HG03039 (cell line): Measurements from ENCODE around the gene TMEM119.

Source experiments
- ATAC-seq: cut with Tn5 transposase; IDR thresholded peaks from one replicate; pipeline ENCODE4 v1.9.1; 2021; ENCODE audit warnings: mild to moderate bottlenecking, moderate library complexity; ENCODE audit not compliant: unreplicated experiment

TMEM119 gene, protein sequence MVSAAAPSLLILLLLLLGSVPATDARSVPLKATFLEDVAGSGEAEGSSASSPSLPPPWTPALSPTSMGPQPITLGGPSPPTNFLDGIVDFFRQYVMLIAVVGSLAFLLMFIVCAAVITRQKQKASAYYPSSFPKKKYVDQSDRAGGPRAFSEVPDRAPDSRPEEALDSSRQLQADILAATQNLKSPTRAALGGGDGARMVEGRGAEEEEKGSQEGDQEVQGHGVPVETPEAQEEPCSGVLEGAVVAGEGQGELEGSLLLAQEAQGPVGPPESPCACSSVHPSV

DNA sequence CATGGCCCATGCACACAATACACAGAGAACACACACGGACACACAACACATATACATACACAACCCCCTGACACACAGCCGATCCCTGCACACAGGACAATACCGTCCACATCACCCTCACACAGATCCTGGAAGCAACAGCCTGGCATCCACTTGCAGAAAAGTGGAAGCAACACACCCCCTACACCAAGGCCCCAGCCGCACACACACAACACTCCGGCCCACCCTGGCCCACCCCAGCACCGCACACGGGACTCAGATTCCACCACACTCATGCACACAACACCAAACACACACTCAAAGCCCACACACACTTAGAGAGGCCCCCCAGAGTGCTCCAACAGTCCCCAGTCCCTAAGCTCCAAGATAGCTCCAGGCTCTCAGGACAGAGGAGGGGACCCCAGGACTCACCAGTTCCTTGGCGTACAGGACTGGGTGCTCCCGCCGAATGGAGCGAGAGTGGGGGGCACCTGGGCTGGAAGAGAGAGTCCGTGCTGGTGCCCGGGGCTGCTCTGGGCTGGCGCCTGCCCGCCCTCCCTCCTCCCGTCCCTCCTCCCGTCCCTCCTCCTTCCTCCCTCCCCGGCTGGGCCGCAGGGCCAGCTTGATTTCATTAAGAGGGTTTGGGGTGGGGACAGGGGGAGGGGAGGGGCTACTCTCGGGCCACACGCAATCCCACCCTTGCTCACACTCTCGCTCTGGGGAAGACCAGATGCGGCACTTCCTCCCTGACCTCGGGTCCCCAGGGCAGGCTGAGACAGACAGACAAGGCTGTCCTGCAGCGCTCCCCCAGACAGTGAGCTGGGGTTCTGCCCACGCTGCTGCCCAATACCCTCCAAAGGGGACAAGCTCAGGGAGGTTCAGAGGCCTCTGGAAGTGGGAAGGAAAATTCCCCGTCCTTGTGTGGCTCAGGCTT is at the start of gene TMEM119:
Gene TMEM119, minus strand, starts transcription at position 526 of the 913 bp plus-strand sequence. CDS start 5,701 bp downstream, outside the sequence.
- ATAC-seq: no peak

DNA sequence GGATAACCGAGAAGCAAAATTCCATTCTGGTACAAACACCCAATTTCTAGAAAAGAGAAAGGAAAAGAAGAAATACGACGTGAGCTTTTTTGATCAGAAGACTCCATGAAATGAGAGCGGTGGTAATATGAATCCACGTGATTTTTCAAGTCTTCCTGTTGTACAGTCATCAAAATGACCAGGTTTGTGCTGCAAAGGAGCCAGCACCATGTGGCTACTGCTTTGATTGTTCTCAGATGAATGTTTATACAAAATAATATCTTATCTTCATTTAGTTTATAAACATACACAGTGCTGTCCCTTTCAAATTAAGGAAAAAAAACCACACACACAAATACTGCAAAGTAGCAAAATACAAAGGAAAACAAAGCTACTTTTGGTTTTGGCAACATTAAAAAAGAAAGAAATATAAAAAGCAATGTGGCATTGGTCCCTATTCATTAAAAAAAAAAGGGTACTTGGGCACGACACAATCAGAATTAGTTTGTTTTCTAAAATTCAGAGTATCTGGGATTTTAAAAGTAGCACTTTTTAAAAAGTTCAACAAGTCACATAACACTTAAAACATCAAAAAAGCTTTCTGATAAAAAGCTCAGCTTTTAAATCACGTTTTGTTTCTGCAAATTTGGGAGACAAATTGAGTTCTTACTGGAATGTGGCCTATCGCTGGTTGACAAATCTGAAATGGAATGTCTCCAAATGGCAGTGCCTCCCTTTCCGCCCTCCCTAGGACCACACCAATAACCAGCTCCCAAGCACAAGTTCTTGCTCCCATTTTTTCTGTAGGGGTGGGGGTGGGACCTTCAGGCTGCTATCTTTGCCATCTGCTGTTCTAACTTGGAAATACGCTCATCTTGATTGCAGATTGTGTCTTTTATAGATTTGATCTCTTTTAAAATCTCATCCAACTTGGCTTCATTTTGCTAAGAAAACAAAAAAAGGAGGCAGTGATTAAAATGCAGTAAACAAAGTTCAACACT is 49.0 kb upstream of the TMEM119 start:
- ATAC-seq: no peak

DNA sequence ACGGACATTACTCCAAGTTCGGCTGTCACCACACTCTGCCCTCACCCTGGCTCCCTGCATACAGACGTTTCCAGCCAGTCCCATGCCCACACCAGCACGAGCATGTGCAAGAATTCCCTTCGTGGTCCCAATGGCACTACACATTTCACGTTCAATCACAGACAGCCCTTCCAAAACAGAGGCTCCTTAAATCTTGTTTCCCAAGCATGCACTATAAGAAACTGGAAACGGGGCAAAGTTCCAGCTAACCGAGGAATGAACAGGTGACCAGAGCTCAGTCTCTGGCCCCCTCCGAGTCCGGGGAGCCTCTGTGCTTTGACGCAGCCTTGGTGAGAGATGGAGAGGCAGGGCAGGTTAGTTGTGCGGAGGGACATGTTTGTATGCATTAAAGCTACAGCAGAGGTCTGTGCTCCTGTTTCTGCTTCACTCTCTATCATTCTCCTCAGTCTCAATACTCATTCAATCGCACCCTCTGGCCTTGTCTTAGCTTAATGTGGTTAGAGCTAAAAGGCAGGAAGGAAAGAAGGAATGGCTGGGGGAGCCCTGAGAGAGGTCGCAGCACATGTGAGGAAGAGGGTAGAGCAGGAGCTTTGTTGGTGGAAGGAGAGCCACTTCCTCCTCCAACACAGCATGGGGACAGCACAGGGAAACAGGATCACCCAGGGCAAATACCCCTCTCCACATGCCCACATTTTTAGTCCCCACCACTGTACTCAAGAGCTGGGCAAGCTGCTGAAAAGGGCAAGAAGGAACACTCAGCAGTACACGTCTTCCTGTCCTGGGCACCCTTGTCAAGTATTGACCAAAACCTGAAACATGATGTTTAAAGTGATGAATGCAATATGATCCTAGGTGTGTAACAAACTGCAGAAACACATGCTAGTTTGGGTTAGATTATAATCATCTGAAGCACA is 48.1 kb upstream of the TMEM119 start:
- no peak for ATAC-seq

DNA sequence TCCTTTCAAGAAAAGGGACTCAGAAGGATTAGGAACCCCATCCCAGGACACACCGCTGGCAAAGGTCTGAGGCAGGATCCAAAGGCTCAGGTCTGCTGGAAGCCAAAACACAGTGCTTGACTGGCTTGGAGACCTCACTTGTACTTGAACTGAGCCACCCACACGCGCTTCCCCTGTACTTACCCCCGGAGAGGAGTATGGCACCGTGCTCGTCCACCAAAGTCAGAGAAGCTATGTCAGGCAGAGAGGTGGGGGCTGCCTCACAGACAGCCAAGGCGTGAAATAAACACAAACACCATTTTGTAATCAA is 46.9 kb upstream of the TMEM119 start:
- ATAC-seq: no peak

DNA sequence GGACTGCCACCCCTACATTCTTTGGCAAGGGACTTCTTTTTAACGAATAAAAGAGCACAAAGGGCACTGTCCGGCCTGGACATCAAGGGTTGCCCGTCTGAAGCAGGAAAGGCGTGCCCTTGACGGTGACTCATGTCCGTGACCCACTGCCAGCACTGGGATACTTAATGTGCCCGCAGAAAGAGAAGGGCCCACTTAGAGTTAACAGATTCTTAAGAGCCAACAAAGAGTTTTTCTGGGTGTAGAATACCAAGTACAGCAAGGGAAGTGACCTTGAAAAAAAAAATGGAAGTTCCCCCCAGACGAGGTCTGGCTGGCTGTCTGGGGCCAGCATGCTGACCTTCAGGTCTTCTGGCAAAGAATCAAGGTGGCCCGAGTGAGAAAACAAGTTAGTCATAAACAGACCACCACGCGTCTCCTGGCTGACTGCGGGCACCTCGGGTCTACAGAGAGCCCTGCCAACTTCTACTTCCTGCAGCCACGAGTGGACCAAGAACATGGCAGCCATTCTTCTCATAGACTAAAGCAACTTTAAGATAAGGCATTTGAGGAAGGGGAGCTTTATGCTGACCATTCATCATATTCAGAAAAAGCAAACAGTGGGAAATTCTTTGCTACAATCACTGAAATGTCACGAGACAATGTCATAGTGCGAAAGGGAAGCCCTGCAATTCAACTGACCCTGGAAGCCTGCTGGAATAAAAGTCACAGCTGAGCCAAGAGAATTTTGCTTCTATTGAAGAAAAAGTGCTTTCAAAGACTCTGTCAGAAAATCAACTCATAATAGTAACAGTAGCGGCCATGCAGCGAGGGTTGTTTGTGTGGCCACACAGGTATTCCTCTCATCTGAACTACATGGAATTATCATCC is 46.3 kb upstream of the TMEM119 start:
- no peak for ATAC-seq

DNA sequence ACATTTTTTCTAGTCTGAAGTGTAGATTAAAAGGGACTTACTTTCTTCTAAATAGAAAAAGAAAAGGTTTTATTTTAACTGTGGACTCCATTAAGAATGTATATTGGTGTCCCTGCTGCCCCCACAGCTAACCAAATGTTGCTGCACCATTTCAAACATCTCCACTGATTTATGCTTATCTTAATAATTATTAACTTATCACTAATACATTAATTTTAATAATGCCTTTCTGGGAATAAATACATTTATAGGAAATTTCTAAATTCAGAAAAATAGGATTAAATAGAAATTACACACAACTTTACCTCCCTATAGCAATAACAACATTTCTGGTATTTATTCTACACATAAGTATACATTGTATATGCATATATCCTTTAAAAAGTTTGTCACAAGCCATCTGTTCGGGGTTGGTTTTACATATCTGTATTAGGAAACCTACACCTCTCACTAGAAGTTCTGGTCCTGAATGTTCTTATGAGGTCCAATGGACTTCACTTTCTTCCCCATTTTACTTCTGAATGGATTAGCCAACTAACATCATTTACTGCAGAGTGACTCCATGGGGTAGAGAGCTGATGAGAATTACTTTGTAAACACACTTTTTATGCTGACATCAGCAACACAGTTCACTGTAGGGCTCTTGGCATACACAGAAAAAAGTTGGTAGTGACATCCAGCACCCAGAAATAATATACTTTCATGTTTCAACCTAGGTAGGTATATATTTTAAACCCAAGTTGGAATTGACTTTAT is 45.2 kb upstream of the TMEM119 start:
- no peak for ATAC-seq

DNA sequence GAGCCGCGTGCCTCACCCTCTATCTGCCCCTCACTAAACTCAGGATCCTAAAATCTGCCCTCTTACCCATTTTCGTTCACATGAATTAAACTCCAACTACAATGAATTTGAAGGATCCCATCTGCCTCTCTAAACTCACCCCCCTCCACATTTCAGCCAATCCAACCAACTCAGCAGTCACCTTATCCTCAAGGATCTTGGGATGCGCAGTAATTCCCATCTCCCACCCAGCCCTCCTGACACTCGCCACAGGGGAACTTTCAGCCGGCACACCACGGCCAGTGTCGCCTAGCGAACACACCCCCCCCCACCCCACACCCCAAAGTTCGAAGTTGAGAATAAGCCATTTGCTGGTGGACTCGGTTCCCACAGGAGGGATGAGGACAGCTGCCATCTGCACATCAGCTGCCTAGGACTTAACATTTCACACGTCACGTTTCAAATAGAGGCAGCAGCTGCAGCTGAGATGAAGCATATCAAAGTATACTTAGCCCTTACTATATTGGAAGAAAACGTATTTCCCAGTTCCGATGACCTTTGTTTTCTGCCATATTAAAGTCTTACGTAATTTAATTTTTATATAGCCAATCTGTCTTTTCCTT is 44.5 kb upstream of the TMEM119 start:
- no peak for ATAC-seq

DNA sequence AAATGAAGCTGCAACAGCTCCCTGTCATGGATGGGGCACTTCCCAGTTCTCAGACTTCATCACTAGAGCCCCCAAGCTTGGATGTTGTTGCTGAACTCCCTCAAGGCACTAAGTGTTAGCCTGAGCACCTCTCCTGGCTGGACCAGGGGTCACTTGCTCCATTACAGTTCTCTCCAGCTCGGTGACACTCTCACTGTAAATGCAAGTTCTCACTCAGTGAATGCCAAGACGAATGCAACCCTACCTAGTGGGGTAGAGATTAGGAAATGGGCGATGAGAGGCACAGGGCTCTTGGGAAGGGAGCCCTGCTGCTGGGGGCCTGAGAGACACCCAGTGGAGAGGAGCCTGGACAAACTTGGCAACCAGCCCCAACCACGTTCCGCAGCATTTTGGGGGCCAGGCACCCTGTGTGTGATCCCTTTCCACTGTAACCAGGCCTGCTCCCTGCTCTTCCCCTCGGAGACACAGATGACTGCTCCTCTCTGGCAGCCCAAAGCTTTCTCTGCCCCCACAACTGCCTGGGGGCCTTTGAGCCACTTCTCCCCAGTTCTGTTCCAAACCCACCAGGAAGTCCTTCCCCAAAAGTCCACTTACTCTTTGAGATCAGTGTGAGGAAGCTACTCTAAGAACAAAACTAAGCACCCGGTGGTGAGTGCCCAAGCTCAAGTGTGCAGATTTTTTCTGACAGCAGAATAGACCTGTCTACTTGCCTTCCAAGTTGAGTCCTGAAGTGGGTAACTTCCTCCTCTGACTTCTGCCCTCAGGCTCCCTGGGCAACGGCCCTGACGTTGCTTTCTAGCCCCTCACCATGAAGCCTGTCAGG is 43.8 kb upstream of the TMEM119 start:
- no peak for ATAC-seq

DNA sequence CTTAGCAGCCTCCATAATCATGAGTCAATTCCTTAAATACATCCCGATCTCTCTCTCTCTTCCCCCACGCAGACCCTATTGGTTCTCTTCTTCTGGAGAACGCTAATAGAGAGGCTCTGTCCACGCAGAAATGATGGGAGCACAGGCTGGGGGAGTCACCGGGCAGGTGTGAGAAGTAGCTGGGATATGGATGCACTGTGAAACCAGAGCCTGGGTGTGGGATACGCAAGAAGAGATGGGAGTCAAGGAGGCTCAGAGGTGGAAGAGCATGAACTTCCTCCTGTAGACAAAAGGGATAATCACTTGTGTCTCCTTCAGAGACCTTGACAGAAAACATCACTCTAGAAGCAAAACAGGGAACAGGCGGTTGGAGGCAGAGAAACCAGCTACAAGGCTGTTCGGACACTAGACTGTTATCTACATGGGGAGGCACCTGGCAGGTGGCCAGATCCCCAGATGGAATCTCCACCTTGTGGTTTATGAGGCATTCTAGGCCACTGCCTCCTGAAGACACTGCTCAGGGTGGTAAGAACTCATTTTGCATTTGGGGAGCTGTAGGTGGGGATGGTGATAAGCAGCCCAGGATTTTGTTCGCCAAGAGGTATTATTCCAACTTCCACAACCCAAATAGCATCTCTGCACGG is 43.0 kb upstream of the TMEM119 start:
- no peak for ATAC-seq

DNA sequence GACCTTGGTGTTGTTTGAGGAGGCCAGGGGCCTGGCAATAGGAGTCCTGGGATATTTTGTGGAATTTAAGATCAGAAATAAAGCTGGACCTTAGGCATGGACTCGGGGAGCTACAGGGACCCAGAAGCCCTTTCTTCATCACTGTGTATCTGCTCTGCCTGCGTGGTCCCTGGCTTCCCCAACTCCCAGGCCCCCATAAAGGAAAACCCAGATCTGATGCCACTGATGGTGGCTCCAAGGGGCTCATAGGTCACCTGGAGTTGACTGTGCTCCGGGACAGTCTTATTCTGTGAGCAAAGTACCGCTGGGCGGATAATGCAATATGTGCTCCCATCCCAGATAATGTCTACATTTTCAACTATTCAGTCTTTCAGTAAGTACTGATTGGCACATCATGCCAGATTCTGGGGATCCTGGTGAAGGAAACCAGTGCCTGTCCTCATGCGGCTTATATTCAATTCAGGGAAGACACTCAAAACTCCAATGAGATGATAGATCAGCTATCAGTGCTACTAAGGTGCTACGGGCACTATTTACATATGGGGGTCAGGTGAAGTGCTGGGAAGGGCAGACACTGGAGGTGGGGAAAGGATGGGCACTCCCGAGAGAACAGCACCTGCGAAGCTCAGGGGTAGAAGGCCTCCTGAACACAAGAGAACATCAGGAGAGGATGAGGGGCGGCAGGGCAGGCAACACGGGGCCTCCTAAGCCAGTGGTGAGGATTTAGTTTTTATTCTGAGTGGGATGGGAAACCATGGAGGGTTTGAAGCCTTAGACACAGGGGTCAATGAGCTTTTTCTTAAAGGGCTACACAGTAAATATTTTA is 41.3 kb upstream of the TMEM119 start:
- no peak for ATAC-seq

DNA sequence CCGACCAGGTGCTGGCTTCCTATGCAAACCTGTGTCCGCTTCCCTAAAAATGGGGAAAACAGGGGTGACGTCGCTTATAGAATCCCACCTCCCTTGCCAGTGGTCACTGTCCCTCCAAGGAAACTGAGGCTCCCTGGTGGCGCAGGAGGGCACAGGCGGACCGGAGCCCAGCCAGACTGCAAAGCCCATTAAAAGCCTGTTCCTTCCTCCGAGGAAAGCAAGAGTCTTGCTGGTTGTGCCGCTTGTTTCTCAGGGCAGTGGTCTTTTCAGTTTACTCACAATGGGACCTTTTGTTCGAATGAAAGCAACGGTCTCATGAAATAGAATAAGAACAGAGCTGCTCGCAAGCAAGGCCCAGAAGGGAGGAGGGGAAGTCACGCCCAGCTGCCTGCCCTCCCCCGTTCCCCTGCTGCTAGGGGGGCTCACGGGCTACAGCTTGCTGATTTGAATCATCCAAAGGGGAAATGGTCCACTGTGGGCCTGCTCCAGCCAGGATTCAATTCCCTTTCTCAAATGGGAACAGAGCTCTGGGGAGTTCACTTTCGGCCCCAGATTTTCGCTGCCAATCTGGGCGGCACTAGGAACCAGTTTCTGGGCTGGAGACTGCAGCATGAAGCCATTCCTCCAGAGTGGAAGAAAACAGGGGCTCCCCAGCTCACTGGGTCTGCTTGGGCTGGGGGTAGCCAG is 40.4 kb upstream of the TMEM119 start:
- no peak for ATAC-seq

DNA sequence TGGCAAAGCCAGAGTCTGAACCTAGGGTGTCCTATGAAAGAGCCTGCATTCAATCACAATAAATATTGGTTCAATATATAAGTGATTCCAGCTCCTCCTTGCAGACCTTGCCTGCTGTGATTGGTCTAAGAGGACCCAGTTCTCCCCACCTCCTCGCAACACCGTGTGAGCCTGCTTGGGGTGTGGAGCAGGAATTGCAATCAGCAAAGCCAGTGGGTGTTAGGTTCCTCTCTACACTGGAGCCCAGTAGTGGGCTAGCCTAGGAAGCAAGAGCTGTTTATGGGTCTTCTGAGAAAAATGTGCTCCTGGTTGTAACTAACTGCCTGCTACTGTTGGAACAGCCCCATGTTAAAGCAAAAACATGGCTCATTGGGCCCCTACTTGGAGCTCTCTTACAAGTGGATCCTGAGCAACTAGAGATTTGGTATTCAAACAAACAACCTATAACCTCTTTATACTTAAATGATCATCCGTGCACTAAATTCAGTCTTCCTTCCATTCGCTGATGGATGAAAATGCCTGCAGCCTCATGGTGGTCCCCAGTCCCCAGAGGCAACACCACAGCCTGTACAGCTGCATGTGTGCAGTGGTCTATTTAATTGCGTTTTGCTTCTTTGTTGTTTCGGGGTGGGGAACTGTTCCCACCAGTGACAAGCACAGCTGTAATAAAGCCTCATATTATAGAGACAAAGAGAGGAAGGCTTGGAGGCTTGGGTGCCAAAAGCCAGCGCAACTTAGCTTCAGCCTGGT is 39.5 kb upstream of the TMEM119 start:
- ATAC-seq: no peak

DNA sequence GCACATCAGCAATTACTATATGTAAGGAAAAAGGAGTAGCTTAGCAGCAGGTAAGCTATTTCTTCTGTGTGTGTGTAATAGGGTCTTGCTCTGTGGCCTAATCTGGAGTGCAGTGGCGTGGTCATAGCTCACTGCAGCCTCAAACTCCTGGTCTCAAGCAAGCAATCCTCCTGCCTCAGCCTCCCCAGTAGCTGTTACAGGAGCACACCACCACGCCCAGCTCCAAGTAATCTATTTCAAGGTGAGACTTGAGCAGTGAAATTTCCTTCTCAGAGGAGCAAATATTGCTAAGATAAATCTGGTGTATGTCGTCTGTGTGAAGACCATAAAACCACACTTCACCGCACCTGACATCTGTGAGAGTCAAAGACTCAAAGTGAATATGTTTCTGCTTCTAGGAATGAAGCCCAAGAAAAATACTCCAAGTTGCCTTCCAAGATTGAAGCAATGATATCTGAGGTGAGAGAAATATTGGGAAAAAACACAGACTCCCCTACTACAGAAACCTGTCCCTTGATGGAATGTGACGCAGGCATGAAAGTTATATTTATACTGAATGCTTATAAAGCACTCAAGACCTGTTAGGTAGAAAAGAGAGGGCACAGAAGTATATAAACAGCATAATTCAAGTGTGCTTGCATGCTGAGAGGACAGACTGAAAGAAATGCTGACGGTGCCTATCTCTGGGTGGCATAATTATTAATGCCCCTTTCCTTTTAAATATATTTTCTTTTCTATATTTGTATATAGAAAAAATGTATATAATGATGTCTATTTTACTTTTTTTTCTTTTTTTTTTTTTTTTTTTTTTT is 38.3 kb upstream of the TMEM119 start:
- ATAC-seq: peak; percentile 4
